CD4-positive, alpha-beta T cell (primary cell): ENCODE data around the gene UBL5. TPM values are rescaled to one million over a fixed set of nuclear protein-coding genes. Genes with fewer than 3 reads are reported as not detected.
"Not testable (repeated sequence)": the region's sequence is repeated elsewhere in the genome, so short reads cannot be mapped to it uniquely, and the experiment has no call there.

ENCODE experiments used
- ATAC-seq: fragments of 200-7000 bp; cut with Tn5 transposase; one replicate; pipeline ENCODE4 v1.10.0; 2022; ENCODE audit warnings: mild to moderate bottlenecking; ENCODE audit not compliant: poor library complexity
- CTCF ChIA-PET: fragments of 350-600 bp; sonication (Branson Sonifier 250); formaldehyde crosslinking; loops from one replicate; lab custom pipeline; 2021; ENCODE audit warnings: antibody characterized with exemption, inconsistent platforms; lab: Charles Lee
- POLR2A ChIA-PET: fragments of 350-600 bp; sonication (Branson Sonifier 250); formaldehyde crosslinking; loops from one replicate; lab custom pipeline; 2021; ENCODE audit warnings: antibody characterized with exemption, inconsistent platforms; lab: Charles Lee
- DNase-seq, 14 experiments: peaks; one replicate each; pipeline ENCODE4 v3.0.0-alpha.2; 2013 to 2020; ENCODE audit warnings: mixed read lengths in 2 of 14
- H3K27ac ChIP-seq, 2 donors: one replicate each; pipeline versions ENCODE4 v1.5.1 to v1.7.0; 2013; ENCODE audit warnings: low read length in 2 of 2, low read depth in 1 of 2, mild to moderate bottlenecking in 1 of 2
- H3K27me3 ChIP-seq, 2 experiments: 1 replicate in 1 of 2; 2 replicates in 1 of 2; pipeline versions ENCODE4 v1.6.1 to v1.7.0; 2013; ENCODE audit warnings: low read length in 2 of 2, control low read depth in 1 of 2, mild to moderate bottlenecking in 1 of 2, moderate library complexity in 1 of 2; ENCODE audit not compliant: insufficient read depth in 2 of 2, control insufficient read depth in 1 of 2
- H3K36me3 ChIP-seq: one replicate; pipeline ENCODE4 v1.6.1; 2013; ENCODE audit warnings: low read length, control low read depth; ENCODE audit not compliant: insufficient read depth
- H3K4me1 ChIP-seq: one replicate; pipeline ENCODE4 v1.6.1; 2013; ENCODE audit warnings: low read length, control low read depth; ENCODE audit not compliant: insufficient read depth
- H3K4me3 ChIP-seq: one replicate; pipeline ENCODE4 v1.5.1; 2013; ENCODE audit warnings: mild to moderate bottlenecking, low read length, moderate library complexity
- H3K9me3 ChIP-seq, 2 experiments: 1 replicate in 1 of 2; 2 replicates in 1 of 2; pipeline versions ENCODE4 v1.6.1 to v1.7.0; 2013; ENCODE audit warnings: low read length in 2 of 2, mild to moderate bottlenecking in 2 of 2, control low read depth in 1 of 2, moderate library complexity in 1 of 2; ENCODE audit not compliant: control insufficient read depth in 1 of 2, insufficient read depth in 1 of 2
- H3K27ac Mint-ChIP-seq: one replicate; pipeline ENCODE4 v1.8.0; 2020; ENCODE audit warnings: mixed read lengths
- H3K27me3 Mint-ChIP-seq: one replicate; pipeline ENCODE4 v1.8.0; 2021; ENCODE audit warnings: mixed read lengths
- H3K36me3 Mint-ChIP-seq: one replicate; pipeline ENCODE4 v1.8.0; 2021; ENCODE audit warnings: low read depth, mixed read lengths
- H3K4me1 Mint-ChIP-seq: one replicate; pipeline ENCODE4 v1.8.0; 2021; ENCODE audit warnings: low read depth, mixed read lengths
- H3K4me3 Mint-ChIP-seq: one replicate; pipeline ENCODE4 v1.8.0; 2020; ENCODE audit warnings: mild to moderate bottlenecking, mixed read lengths
- H3K9me3 Mint-ChIP-seq: one replicate; pipeline ENCODE4 v1.8.0; 2020; ENCODE audit warnings: mixed read lengths
- CTCF ChIP-seq: fragments of 200-600 bp; IDR thresholded peaks from one replicate; pipeline ENCODE4 v1.8.0; 2022; ENCODE audit warnings: antibody characterized with exemption, mild to moderate bottlenecking
- intact Hi-C, 2 experiments: fragments of 100-400 bp; cut with DNase I in 1 of 2; cut with micrococcal nuclease in 1 of 2; formaldehyde crosslinking; loops; one replicate each; pipeline versions ENCODE4 v1.15.1 to v1.9.0; 2023 to 2025; cut with DNase I, micrococcal nuclease
- total RNA-seq, 174 experiments: library from RNA in 2 of 174; stranded (reverse) in 2 of 174; gene quantifications; one replicate each; pipeline ENCODE4 v1.2.3 and lab custom pipeline; 2021 to 2026

Gene UBL5
- total RNA-seq, 2 experiments from 2014 or later = 163 to 165 TPM

DNA sequence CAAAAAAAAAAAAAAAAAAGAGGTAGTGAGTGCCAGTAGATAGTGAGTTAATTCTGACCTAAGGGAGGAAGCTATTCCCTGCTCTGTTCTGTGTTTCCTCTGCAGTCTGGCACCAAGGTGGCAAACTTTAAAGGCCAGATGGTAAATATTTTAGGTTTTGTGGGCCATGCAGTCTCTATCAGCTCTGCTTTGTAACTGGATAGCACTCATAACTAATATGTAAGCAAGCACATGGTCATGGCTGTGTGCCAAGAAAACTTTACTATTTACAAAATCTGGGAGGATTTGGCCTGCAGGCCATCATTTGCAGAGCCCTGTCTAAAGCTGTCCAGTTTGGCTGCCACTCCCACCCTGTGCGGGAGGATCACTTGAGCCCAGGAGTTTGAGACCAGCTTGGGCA is 11.7 kb downstream of the UBL5 start:
- Histone ChIP-seq H3K27ac (no peak overlapping the region), H3K27me3 (no peaks in the 10 kb centered on the region), H3K4me1 (peaks cover 32% of the 10 kb centered on the region), H3K9me3 (peaks cover 0 to 20% of the 10 kb centered on the region in 2 experiments), H3K36me3 (peaks cover 58% of the 10 kb centered on the region), H3K4me3 (no peak overlapping the region)
- no peaks in the 10 kb centered on the region for H3K9me3 Mint-ChIP-seq
- no peak for ATAC-seq
- intact Hi-C loops = loop anchor here (10.0 kb wide), 3 partner anchors 245 to 565 kb away; partner anchors contain the start of genes CDC37 (in 1 of the 2), MRPL4 (in 1 of the 2) and SHFL (in 1 of the 2)
- peaks cover 75% of the 10 kb centered on the region for H3K36me3 Mint-ChIP-seq
- H3K27me3 Mint-ChIP-seq = no peaks in the 10 kb centered on the region
- H3K27ac Mint-ChIP-seq = no peak overlapping the region
- ChIA-PET CTCF (interaction anchor here (0.6 to 1.2 kb wide), 2 partner anchors 19 to 162 kb away, joined by 3 to 4 read pairs; no protein-coding TSS in a partner anchor), POLR2A (interaction anchor here (0.7 to 1.3 kb wide), 2 partner anchors 19 to 30 kb away, joined by 3 to 6 read pairs; no protein-coding TSS in a partner anchor)
- no peak overlapping the region for H3K4me3 Mint-ChIP-seq
- no peak for TF ChIP-seq CTCF
- H3K4me1 Mint-ChIP-seq = peaks cover 28% of the 10 kb centered on the region
- DNase-seq = no peak

DNA sequence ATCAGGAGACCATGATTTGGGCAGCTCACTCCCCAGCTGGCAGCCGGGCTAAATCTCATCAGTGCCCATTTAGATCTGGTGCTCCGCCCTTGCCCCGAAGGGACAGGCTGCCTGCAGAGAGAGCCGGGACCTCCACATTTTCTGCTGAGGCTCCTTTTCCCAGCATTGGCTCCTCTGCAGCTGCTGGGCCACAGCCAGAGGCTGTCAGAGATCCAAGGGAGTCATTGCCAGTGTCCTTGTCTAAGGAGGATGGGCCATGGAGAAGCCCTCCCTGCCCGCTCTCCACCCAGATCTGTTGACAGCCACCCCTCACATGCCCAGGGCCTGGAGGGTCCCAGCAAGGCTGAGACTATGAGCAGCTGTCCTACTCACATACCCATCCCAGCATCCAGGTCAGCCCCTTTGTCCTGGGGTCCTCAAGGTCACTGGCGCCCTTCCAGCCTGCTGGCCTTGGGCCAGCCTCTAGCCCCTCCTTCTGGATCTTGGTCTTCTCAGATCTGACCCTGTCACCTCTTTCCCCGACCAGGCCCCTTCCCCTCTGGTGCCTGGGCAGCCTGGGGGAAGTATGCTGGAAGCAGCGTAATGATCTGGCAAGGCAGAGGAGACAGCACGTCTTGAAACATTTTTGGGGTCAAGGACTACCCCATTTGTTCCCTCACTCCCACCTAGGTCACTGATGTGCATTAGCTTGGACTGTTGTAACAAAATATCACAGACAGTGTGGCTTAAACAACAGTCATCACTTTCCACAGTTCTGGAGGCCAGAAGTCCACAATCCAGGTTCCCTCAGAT is 15.3 kb downstream of the UBL5 start:
- H3K27ac Mint-ChIP-seq = no peak overlapping the region
- no peaks in the 10 kb centered on the region for H3K27me3 Mint-ChIP-seq
- intact Hi-C loops = no loop called here
- DNase-seq (no peak), ATAC-seq (no peak)
- H3K4me1 ChIP-seq = peaks cover 27% of the 10 kb centered on the region
- TF ChIP-seq CTCF = no peak
- H3K4me3 Mint-ChIP-seq = no peak overlapping the region
- POLR2A ChIA-PET = no interaction called here
- CTCF ChIA-PET = no interaction called here
- H3K4me3 ChIP-seq = no peak overlapping the region
- peaks cover 25% of the 10 kb centered on the region for H3K4me1 Mint-ChIP-seq
- H3K36me3 Mint-ChIP-seq = peaks cover 90% of the 10 kb centered on the region
- H3K27me3 ChIP-seq = no peaks in the 10 kb centered on the region
- peaks cover 0 to 20% of the 10 kb centered on the region in 2 experiments for H3K9me3 ChIP-seq
- H3K36me3 ChIP-seq = peaks cover 88% of the 10 kb centered on the region
- H3K27ac ChIP-seq = no peak overlapping the region
- no peaks in the 10 kb centered on the region for H3K9me3 Mint-ChIP-seq

- H3K27ac Mint-ChIP-seq, intact Hi-C loops, H3K27me3 Mint-ChIP-seq, H3K4me3 ChIP-seq, ATAC-seq, H3K27me3 ChIP-seq, POLR2A ChIA-PET, H3K4me3 Mint-ChIP-seq, DNase-seq, H3K9me3 Mint-ChIP-seq, H3K27ac ChIP-seq: not testable (repeated sequence)
- Mint-ChIP-seq H3K4me1 (peaks cover 25% of the 10 kb centered on the region), H3K36me3 (peaks cover 91% of the 10 kb centered on the region)
- peaks cover 25% of the 10 kb centered on the region for H3K4me1 ChIP-seq
- H3K36me3 ChIP-seq = peaks cover 85% of the 10 kb centered on the region
- CTCF ChIA-PET = interaction anchor here (0.9 kb wide), 1 partner anchor 9 kb away, joined by 3 read pairs; the partner anchor contains the start of gene PIN1
- H3K9me3 ChIP-seq = peaks cover 0 to 20% of the 10 kb centered on the region in 2 experiments
Measured at GRCh38 chr19:9843626-9844273, 16.0 kb downstream of the UBL5 start.
